ENCODE data around the gene ANXA4. TPM values are rescaled to one million over a fixed set of nuclear protein-coding genes. Genes with fewer than 3 reads are reported as not detected.

The ANXA4 gene
- total RNA-seq = 67.1 and 69.9 TPM in 2 replicates

DNA sequence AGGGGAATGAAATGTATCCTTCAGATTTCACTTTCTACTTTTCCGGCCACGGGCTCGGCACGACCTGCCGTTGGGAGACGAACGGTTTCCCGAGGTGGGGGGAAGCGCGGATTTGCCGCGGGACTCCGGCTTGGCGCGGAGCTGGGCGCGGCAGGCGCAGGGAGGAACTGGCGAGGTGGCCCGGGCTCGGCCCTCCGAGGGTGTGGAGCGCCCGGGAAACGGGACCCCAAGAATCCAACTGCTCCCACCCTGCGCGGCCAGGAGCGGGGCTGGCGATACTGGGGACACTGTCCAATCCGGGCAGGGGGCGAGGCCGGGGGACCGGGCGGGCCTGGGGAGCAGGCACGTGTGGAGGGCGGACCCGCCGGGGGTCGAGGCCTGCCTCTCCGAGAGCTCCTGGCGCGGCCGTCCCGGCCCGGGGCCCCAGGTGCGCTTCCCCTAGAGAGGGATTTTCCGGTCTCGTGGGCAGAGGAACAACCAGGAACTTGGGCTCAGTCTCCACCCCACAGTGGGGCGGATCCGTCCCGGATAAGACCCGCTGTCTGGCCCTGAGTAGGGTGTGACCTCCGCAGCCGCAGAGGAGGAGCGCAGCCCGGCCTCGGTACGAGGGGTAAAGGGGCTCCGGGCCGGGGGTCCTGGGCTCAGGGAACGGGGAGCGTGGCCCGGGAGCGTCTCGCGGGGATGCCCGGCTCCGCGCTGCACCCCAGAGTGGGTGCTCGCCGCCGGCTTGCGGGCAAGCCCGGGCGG lies at the start of gene ANXA4:
TSS of gene ANXA4 (plus strand) at position 560 of the 747 bp plus-strand sequence. CDS start 39,432 bp downstream, outside the sequence.
- intact Hi-C loops (cut with micrococcal nuclease) = loop anchor here (1.0 to 10.0 kb wide), 9 partner anchors 15 to 561 kb away; partner anchors contain the start of genes FAM136A, SNRNP27 and TIA1

DNA sequence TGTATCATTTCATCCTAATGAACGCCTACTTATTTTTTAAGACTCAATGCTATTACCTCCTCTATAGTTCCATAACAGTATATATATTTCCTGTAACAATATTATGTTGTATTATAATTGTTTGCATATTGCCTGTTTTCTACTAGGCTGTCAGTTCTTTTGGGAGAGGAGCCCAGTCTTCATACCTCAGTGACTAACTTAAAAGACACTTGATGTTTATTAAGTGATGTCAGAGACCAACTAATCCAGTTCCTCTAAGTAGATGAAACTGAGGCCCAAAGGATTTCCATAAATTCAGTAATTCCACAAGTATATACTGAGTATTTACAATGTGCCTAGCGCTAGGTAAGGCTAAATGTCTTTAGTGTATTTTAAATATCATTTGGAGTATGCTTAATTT lies 49.5 kb upstream of the ANXA4 start:
- intact Hi-C loops (cut with micrococcal nuclease) = loop anchor here (2.0 kb wide), 1 partner anchor 18 kb away; no protein-coding TSS in a partner anchor

DNA sequence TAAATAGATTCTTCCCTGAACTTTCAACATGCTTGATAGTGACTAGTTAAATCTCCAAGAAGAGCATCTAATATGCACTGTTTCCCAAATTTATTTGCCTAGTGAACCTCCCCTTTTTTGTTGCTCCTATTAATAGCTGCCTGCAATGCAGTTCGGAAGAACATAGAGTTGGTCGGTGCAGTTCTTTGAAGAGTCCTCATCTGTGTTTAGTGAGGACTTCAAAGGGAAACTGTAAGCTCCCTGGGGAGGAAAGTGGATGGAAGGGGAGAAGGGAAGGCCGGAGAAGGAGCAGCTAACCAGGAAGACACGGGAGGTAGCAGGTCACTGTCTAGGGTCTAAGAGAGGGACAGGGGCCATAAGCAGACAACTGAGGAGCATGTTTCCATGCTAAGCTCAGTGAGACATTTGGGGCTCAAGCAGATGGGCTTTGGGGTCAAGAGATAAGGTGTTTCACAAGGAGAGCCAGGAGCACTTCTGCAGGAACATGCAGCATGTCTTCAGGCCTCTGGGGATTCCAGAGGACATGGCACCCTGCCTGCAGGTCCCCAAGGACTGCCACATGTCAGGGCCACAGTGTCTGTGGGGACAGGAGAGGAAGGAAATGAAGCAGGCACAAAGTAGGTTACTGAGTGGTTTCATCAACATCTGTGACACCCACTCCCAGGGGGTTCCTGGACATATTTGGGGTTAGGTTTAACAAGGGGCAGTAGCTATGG lies 48.7 kb upstream of the ANXA4 start:
- intact Hi-C loops (cut with micrococcal nuclease) = loop anchor here (1.0 to 2.0 kb wide), 2 partner anchors 8 to 18 kb away; no protein-coding TSS in a partner anchor

DNA sequence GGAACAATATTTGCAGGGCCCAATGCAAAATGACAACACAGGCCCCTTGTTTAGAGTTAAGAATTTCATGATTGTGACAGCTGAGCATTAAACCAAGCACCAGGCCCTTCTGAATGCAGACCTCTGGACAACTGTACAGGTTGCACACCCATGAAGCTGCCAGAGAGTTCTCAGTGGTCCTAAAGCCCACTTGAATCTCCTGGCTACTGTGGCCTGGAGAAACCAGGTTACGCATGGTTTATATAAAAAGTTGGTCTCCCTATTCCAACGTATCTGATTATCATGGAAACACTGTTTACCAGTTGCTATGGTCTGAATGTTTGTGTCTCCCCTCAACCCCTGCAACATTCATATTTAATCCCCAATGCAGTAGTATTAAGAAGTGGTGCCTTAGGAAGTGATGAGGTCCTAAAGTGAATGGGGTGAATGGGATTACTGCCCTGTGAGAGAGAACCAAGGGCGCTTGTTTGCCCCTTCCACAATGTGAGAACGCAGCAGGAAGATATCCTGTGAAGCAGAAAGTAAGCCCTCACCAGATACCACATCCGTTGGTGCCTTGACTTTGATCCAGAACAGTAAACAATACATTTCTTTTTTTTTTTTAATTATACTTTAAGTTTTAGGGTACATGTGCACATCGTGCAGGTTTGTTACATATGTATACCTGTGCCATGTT lies 48.0 kb upstream of the ANXA4 start:
- intact Hi-C loops (cut with micrococcal nuclease) = loop anchor here (1.0 to 2.0 kb wide), 4 partner anchors 9 to 50 kb away; no protein-coding TSS in a partner anchor

DNA sequence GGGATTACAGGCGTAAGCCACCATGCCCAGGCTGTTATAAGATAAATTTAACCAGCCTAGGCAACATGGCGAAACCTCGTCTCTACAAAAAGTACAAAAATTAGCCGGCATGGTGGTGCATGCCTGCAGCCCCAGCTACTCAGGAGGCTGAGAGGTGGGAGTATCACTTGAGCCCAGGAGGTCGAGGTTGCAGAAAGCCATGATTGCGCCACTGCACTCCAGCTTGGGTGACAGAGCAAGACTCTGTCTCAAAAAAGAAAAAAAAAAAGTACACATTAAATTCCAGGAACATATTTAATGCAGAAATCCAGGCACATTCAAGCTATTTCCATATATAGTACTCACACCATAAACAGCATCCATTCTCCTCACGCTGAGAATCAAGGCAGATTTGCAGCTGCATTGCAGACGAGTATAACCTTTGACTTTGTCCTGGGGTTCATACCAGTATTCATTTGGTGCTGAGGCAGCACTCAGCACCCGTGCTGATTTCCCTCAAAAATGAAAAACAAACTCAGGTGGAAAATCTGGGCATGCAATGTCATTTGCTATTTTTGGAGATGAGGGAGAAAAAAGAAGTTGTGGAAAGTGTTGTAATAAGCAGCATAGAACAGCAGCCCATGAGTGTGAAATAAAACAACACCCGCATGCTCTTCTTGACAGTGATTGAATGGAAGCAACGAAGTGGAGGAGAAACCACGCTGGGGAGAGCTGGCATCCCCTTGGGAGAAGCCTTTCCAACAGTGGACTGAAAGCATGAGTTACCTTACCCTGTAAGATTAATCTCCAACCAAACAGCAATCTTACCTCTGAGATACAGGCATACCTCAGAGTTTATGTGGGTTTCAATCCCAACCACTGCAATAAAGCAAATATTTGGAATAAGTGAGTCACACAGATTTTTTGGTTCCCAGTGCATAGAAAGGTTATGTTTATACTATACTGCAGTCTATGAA lies 46.8 kb upstream of the ANXA4 start:
- intact Hi-C loops (cut with micrococcal nuclease) = loop anchor here (1.0 kb wide), 2 partner anchors 47 to 51 kb away; no protein-coding TSS in a partner anchor

DNA sequence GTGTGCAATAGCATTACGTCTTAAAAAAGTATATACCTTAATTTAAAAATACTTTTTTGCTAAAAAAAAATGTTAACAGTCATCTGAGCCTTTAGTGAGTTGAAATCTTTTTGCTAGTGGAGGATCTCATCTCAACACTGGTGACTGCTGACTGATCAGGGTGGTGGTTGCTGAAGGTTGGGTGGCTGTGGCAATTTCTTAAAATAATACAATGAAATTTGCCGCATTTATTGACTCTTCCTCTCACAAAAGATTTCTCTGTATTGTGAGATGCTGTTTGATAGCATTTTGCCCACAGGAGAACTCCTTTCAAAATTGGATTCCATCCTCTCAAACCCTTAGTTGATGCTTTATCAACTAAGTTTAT lies 46.1 kb upstream of the ANXA4 start:
- intact Hi-C loops (cut with micrococcal nuclease) = no loop called here

GRCh38 chr2:69700381-69700780 lies 41.6 kb upstream of the ANXA4 start:
- intact Hi-C loops (cut with micrococcal nuclease) = no loop called here

GRCh38 chr2:69701100-69701945 lies 40.6 kb upstream of the ANXA4 start:
- intact Hi-C loops (cut with micrococcal nuclease) = no loop called here

- intact Hi-C loops (cut with micrococcal nuclease) = no loop called here
These were observed 38.7 kb upstream of the ANXA4 start for GRCh38 chr2:69703189-69703588.

DNA sequence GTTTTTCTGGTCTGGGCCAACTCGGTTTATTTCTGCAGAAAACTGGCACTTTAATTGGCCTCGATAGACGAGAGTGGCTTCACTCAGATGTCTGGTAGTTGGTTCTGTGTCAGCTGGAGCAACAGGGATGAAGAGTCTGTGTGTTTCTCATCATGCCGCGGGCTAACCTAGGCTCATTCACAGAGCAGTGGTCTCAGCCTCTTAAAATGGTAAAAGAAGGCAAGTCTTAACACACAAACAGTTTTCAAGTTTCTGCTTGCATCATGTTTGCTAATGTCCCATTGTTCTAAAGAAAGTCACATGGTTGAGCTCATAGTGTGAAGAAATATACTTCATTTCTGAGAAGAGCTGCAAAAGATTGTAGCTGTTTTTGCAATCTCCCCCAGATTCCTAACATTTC lies 37.5 kb upstream of the ANXA4 start:
- intact Hi-C loops (cut with micrococcal nuclease) = no loop called here

DNA sequence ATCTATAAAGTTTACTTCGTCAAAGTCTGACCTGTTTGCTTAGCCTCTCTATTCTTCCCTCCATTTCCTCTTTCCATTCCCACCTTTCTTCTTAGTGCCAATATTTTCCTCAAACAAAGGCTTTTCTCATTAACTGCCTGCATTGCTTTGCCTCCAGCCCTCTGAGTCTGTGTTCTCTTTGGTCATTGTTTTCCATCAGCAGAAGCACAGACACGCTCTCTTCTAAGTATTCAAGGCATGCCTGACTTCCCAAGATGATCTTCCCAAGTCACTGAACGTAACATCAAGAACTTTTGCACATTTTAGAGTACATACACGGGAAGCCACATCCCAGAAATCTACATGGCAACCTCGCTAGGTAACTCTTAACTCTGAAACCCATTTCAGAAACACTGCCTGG lies 32.6 kb upstream of the ANXA4 start:
- intact Hi-C loops (cut with micrococcal nuclease) = no loop called here

GRCh38 chr2:69711971-69712370 lies 30.0 kb upstream of the ANXA4 start:
- intact Hi-C loops (cut with micrococcal nuclease) = no loop called here

DNA sequence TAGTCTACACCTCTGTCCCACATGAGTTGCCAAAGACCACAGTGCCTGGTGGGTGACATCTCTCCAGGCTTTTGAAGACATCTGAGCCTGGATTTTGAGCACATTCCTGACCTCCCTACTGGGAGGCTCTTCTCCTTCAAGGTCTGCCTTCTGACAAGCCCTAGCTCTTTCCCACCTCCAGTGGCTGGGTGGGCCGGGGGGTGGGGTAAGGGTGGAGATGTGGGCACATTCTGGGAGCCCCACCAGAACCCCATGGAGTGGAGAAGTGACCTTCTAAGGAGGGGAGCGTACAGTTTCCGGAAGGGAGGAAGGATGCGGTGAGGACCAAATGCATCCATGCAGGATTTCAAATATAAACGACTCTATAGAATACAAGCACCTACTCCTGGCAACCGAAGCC lies 27.9 kb upstream of the ANXA4 start:
- intact Hi-C loops (cut with micrococcal nuclease) = loop anchor here (1.0 kb wide), 8 partner anchors 31 to 339 kb away; no protein-coding TSS in a partner anchor

GRCh38 chr2:69714539-69715220 lies 27.3 kb upstream of the ANXA4 start:
- intact Hi-C loops (cut with micrococcal nuclease) = loop anchor here (1.0 kb wide), 8 partner anchors 31 to 339 kb away; no protein-coding TSS in a partner anchor

DNA sequence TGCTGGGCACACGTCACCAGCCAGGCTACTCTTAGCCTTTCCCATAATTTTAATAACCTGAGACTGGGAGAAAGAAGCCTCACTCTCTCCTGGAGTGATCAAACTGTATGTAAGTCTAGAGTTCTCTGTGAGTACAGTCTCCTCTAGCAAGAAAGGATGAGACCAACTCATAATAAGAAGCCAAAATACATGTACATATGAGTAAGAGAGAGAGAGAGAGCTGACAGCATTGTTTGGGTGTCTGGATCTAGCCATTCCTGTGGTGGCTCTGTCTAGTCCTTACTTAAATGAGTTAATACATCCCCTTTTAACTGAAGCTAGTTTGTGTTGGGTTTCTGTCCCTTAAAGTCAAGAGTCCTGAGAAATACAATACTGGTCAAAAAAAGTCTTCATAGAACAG lies 26.0 kb upstream of the ANXA4 start:
- intact Hi-C loops (cut with micrococcal nuclease) = no loop called here

GRCh38 chr2:69716555-69717120 lies 25.3 kb upstream of the ANXA4 start:
- intact Hi-C loops (cut with micrococcal nuclease) = no loop called here

DNA sequence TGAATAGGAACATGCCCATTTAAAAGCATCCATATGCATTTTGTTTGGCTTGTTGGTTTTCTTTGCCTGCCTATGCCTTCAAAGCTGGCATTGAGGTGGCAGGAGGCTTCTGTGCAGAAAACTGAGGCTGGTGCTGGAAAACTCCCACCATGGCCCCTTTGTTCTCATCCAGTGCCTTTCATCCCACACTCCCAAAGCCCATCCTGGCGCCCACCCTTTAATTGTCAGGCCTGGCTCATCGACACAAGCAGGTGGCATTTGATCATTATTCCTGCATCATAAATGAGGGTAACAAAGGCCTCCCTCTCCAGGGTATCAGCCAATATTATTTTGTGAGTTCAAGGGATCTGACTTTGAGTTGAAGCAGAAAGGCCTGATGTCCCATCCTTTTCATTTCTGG lies 24.7 kb upstream of the ANXA4 start:
- intact Hi-C loops (cut with micrococcal nuclease) = no loop called here

GRCh38 chr2:69717861-69718273 lies 24.1 kb upstream of the ANXA4 start:
- intact Hi-C loops (cut with micrococcal nuclease) = no loop called here
